ENCODE data around the gene KLKB1.

The KLKB1 gene

DNA sequence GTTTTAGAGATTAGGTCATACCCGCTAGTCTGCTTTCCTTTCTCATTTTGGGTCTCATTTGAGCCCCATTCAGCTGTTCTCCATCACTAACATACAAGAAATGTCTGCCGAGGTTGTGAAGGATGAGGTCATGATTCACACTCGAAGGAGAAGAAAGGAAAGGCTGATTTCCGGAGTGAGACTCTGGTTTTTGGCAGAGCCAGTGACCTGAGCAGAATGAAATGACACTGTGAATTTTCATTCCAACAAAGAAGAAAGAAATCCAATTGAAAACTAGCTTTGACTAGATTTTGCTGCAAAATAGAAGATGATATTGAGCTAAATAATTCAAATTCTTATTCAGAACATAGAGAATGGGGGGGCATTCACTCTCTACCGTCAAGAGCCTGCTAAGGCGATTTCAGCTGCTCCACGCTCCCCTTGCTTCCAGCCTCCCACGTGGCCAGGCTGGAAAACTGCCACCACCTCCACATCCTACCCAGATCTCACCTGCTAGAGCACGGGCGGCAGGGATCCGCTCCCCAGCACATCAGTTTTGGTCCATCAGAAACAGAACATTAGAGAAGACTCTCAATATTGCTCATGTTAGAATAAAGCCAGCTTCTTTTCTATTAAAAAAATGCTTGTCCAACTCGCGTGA lies 77.7 kb downstream of the KLKB1 start:
- no peak for DNase-seq (ENCODE audit: low spot score)
- TF ChIP-seq, protein P1, sequence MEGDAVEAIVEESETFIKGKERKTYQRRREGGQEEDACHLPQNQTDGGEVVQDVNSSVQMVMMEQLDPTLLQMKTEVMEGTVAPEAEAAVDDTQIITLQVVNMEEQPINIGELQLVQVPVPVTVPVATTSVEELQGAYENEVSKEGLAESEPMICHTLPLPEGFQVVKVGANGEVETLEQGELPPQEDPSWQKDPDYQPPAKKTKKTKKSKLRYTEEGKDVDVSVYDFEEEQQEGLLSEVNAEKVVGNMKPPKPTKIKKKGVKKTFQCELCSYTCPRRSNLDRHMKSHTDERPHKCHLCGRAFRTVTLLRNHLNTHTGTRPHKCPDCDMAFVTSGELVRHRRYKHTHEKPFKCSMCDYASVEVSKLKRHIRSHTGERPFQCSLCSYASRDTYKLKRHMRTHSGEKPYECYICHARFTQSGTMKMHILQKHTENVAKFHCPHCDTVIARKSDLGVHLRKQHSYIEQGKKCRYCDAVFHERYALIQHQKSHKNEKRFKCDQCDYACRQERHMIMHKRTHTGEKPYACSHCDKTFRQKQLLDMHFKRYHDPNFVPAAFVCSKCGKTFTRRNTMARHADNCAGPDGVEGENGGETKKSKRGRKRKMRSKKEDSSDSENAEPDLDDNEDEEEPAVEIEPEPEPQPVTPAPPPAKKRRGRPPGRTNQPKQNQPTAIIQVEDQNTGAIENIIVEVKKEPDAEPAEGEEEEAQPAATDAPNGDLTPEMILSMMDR (IDR thresholded peaks at IDR 0.05; ENCODE audit: extremely low read depth, missing control alignments): no peak

DNA sequence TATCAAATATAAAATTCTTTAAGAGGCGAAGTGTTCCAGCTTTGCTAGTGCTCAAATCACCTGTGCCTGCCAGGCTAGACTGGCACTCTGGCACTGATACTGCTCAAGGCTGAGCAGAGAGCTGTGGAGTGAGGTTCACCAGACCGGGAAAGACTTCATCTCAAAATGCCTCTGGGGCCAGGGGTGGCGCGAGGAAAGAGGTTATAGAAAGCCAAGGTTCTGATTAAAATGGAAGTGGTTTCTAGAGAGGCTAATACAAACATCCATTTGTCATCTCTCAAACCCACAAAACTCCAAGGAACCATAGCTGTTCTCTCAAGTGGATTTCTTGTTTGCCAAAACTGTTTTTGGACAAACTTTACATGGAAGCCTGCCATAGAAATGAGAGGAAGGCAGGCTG lies 80.2 kb downstream of the KLKB1 start:
- DNase-seq (ENCODE audit: low spot score): no peak
- TF ChIP-seq, protein P1 (IDR thresholded peaks at IDR 0.05; ENCODE audit: extremely low read depth, missing control alignments): no peak

DNA sequence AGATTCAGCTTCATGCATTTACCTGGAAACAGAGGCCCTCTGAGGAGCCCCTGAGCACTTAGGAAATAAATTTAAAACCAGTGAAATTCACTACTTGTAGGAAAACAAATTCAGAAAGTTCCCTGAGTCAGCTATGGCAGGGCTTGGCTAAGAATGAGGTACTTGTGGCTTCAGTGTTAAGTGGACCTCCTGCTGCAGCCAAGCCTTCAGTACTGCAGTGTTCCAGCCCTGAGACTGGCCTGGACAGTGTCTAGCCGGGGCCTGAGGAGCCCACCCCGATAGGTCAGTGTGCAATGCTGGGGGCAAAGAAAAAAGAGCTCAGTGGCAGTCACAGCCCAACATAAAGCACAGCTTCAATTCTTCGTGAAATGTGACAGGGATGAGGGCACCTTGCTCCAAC lies 80.6 kb downstream of the KLKB1 start:
- TF ChIP-seq, protein P1 (IDR thresholded peaks at IDR 0.05; ENCODE audit: extremely low read depth, missing control alignments): no peak
- no peak for DNase-seq (ENCODE audit: low spot score)
